ENCODE data around the gene NRDC.

Gene NRDC

DNA sequence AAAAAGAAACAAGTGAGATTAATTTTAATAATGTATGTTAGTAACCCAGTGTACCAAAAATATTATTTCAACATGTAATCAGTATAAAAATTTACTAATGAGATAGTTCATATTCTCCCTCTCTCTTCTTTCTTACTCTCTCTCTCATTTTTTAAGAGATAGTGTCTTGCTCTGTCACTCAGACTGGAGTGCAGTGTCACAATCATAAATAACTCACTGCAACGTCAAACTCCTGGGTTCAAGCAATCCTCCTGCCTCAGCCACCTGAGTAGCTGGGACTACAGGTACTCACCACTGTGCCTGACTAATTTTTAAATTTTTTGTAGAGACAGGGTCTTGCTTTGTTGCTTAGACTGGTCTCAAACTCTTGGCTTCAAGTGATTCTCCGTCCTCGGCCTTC, 123.9 kb downstream of the NRDC start:
- DNase-seq = no peak

DNA sequence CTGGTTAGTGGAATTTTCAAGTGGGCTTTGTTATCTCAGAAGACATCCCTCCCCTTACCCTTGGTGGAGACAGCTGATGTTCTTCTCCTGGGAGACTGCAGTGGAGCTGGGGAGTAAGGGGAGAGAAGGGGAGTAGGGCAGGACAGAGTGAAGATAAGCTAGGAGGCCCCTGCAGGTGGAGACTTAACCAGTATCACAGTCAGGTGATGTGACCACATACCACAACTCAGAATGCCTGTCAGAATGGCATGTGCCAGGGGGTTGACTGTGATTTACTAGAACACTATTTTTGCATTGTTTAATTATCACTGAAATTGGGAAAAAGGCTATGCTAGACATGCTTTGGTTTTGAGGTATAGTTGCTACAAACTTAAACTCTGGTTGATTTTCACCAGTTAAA, 124.6 kb downstream of the NRDC start:
- DNase-seq = no peak

DNA sequence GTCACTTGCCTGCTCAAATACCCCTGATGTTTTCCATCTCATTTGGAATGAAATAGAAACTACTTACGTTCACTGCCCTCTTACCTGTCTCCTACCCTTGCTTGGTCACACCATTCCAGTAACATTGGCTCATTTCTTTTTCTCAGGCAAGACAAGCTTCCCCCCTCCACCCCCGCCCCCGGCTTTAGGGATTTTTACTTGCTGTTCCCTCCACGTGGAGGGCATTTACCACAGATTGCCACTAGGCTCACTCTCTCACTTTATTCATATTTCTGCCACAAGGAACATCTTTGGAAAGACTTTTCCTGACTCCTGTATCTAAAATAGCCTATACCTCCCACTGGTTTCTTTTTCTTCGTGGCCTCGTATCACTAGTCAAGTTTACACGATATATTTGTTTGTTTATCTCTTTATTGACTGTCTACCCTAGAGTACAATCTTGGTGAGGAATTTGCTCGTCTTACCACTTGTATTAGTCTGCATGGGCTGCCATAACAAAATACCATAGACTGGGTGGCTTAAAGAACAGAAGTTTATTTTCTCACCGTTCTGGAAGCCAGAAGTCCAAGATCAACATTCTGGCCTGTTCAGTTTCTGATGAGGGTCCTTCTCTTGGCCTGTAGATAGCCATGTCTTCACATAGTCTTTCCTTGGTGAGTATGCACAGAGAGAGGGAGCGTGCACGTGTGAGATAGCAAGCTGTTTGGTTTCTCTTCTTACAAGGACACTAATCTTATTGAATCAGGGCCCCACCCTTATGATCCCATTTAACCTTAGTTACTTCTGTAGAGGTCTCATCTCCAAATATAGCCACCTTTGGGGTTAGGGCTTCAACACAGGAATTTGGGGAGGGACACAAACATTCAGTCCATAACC, 126.2 kb downstream of the NRDC start:
- no peak for DNase-seq

DNA sequence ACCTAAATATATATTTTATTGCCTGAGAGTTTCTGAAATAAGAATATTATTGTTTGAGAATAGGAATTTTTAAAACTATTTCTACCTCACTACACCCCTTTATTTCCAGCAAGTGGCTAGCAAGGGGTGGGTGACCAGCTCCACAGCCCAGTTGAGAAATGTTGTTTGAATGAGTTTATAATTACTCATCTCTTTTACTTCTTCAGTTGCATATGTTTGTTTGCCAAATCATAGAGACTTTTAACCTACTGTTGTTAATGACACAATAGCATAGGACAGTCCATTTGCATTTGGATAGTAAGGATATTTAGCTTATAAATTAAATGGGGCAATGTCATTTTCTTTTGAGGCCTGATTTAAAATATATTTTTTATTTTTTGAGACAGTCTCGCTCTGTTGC, 127.8 kb downstream of the NRDC start:
- DNase-seq = no peak

DNA sequence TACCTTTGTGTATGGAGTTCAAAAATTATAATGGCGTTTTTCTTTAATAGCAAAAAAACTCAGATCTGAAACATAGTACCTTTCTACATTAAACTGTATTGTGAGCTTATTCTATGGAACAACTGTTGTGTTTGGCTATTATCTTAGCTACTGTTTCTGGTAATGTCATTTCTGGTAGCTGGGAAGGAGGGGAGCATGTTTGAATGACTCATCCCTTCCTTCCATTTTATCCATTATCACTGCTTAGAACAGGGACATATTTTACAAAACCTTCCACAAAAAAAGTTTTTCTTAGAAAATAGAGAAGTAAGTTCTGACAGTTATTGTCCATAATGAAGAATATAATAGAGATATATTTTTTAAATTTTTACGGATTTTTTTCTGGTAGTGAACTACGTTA, 128.3 kb downstream of the NRDC start:
- DNase-seq = no peak

DNA sequence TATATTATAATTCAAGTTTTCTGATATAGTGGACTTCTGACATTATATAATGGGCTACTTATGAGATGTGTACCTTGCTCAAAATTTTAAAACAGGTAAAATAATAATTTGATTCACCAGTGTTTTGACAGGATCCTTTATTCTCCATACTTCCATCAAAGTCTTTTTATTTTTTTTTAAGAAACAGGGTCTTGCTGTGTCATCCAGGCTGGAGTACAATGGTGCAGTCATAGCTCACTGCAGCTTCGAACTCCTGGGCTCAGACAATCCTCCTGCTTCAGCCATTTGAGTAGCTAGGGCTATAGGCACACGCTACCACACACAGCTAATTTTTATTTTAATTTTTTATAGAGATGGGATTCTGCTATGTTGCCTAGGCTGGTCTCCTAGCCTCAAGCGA, 129.4 kb downstream of the NRDC start:
- no peak for DNase-seq

DNA sequence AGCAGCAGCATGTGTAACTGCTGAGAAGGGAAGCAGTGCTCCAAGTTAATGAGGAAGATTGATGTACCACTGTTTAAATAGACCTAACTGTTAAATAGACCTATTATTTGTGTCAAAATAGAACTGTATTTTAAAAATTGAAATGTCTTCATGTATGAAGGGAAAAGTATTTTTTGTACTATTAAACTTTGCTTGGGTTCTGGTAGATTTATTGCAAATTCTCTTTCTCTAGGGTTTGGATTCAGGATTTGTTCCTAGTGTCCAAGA, 133.3 kb downstream of the NRDC start:
- no peak for DNase-seq

DNA sequence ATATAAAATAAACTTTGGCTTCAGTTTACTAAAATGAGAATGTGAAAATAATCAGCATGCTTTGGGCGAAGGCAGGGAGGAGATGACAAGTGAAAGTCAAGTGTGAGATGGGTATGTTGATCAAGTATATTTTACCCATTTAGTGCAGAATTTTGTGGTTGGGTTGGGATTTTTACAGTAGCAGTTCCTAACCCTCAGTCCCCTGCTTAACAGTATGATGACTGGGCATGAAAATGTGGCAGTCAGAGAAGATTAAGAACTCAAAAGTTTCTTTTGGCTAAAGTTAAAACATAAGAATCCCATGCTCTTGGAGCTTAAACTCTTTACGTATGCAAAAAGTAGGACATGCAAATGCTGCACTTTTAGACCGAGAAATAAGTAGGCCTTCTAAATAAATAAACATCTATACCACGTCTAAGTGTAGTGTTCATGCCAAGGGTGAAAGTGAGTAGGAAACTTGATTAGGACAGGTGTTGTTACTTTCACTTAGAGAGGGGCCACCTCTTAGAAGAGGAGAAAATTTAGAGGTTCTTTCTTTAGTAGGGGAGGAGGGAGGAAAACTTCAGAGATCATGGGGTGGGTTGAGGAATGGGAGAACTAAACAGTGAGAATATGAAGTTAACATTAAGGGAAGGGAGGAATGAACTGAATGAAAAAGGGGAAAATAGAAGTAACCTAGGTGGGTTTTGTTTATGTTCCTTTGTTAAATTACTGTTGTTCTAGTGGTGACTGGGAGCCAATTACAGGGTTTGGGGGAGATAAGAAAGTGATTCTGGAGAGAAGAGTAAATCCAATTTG, 133.8 kb downstream of the NRDC start:
- no peak for DNase-seq

DNA sequence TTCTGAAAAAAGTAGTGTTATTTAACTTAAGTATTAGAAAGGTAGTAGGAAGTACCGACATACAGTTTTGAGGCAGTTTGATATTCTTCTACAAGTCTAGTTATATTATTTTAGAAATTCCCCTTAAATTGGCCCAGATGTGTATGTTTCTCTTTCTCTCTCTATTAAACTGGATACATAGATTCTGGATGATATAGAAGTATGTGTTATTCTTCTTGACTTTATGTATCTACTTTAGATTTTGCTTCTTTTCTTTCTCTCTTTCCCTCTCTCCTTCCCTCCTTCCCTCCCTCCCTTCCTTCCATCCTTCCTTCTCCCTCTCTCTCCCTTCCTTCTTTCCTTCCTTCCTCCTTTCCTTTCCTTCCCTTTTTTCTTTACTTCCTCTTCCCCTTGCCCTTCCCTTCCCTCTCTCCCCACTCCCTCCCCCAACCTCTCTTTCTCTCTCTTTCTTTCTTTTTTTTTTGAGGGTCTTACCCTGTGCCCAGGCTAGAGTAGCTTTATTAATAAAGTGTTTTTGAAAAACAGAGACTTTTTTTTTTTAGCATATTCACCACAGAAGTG, 137.3 kb downstream of the NRDC start:
- DNase-seq = no peak

DNA sequence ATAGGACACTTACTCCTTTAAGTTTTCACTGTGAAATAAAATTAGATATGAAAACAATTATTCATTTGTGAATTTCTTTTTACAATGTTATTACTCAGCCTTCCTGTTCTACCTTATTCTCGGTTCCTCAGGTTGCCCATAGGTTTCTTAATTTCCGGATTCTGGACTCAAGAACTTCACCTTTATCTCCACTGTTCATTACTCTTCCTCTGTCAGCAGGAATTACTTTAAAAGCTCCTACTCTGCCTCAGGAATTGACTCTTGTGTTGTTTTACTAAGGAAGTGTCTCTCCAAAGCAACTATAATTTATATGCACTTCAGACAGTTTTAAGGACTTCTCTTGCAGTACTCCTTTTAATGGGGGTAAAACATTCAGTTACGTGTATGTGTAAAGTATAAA, 137.9 kb downstream of the NRDC start:
- no peak for DNase-seq
